ENCODE data around the gene KRTAP5-6.

DNA sequence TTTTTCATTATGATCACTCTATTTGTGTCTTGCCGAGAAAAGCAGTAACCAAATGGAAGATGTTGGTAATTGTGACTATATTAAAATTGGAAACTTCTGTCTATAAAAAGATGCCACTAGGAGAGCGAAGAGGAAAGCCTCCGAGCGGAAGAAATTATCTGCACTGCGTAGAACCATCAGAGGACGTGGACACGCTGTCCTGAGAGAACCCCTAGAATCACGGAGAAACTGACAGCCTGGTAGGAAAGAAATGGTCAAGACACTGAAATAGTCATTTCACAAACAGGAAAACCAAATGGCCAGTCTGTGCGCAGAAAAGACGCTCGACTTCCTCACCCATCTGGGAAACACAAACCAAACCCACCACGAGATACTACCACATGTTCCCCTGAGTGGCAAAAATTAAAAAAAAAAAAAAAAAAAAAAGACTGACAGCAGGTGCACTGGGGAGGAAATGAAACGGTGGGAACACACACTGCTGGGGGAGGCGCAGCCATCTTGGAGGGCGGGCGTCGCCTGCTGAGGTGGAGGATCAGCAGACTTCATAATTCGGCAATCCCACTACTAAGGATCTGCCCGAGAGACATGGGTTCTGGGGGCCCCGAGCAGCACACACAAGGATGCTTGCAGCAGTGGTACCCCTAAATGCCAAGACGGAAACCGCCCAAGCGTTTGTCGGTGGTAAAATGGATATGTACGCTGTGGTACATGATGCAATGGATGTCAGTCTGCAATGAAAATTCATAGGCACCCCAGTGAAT, 32.1 kb downstream of the KRTAP5-6 start:
- TF ChIP-seq, protein P1, sequence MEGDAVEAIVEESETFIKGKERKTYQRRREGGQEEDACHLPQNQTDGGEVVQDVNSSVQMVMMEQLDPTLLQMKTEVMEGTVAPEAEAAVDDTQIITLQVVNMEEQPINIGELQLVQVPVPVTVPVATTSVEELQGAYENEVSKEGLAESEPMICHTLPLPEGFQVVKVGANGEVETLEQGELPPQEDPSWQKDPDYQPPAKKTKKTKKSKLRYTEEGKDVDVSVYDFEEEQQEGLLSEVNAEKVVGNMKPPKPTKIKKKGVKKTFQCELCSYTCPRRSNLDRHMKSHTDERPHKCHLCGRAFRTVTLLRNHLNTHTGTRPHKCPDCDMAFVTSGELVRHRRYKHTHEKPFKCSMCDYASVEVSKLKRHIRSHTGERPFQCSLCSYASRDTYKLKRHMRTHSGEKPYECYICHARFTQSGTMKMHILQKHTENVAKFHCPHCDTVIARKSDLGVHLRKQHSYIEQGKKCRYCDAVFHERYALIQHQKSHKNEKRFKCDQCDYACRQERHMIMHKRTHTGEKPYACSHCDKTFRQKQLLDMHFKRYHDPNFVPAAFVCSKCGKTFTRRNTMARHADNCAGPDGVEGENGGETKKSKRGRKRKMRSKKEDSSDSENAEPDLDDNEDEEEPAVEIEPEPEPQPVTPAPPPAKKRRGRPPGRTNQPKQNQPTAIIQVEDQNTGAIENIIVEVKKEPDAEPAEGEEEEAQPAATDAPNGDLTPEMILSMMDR (IDR thresholded peaks at IDR 0.05; ENCODE audit: low read depth, low read length), result no peak
- no peak for TF ChIP-seq POLR2A (IDR thresholded peaks at IDR 0.05; ENCODE audit: extremely low read depth, insufficient read length)
- TF ChIP-seq, protein P2, sequence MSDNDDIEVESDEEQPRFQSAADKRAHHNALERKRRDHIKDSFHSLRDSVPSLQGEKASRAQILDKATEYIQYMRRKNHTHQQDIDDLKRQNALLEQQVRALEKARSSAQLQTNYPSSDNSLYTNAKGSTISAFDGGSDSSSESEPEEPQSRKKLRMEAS (IDR thresholded peaks at IDR 0.05; ENCODE audit: low read depth, low read length), result peak; percentile 32; the same call in 1 of the 2 replicates
